HEK293 (cell line): ENCODE results near the gene GATC.

ENCODE experiments used
- BCL11A ChIP-seq: fragments of 450-650 bp; formaldehyde crosslinking; IDR thresholded peaks from 2 replicates; pipeline ENCODE4 v1.5.1; 2016; ENCODE audit warnings: low read depth, missing biosample characterization, missing genetic modification characterization
- BCL11B ChIP-seq: fragments of 450-650 bp; formaldehyde crosslinking; IDR thresholded peaks from 2 replicates; pipeline ENCODE4 v1.5.1; 2016; ENCODE audit warnings: low read depth, missing biosample characterization, missing genetic modification characterization
- EGR2 ChIP-seq: fragments of 450-650 bp; formaldehyde crosslinking; IDR thresholded peaks from 2 replicates; pipeline ENCODE4 v1.5.1; 2016; ENCODE audit warnings: low read depth, missing biosample characterization, missing genetic modification characterization
- FEZF1 ChIP-seq: fragments of 450-650 bp; formaldehyde crosslinking; IDR thresholded peaks from 2 replicates; pipeline ENCODE4 v1.5.1; 2016; ENCODE audit warnings: missing biosample characterization, missing genetic modification characterization
- HOXC10 ChIP-seq: sonication (generic); formaldehyde crosslinking; IDR thresholded peaks from 2 replicates; pipeline ENCODE4 v1.8.1; 2023; ENCODE audit warnings: mild to moderate bottlenecking, missing genetic modification reagents
- KLF16 ChIP-seq: fragments of 450-650 bp; formaldehyde crosslinking; IDR thresholded peaks from 2 replicates; pipeline ENCODE4 v1.5.1; 2017; ENCODE audit warnings: missing biosample characterization, missing genetic modification characterization
- KLF8 ChIP-seq: fragments of 450-650 bp; formaldehyde crosslinking; IDR thresholded peaks from 2 replicates; pipeline ENCODE4 v1.5.1; 2016; ENCODE audit warnings: missing biosample characterization, missing genetic modification characterization
- SCRT2 ChIP-seq: fragments of 450-650 bp; formaldehyde crosslinking; IDR thresholded peaks from 2 replicates; pipeline ENCODE4 v1.5.1; 2016; ENCODE audit warnings: missing biosample characterization, missing genetic modification characterization
- SETDB1 ChIP-seq: IDR thresholded peaks from one replicate; pipeline ENCODE4 v1.6.1; 2017; ENCODE audit warnings: mild to moderate bottlenecking, low read length, moderate library complexity, mixed read lengths; ENCODE audit not compliant: insufficient read length
- SP3 ChIP-seq: fragments of 450-650 bp; formaldehyde crosslinking; IDR thresholded peaks from 2 replicates; pipeline ENCODE4 v1.5.1; 2016; ENCODE audit warnings: missing biosample characterization, missing genetic modification characterization
- WT1 ChIP-seq: fragments of 450-650 bp; formaldehyde crosslinking; IDR thresholded peaks from 2 replicates; pipeline ENCODE4 v1.5.1; 2016; ENCODE audit warnings: missing biosample characterization, missing genetic modification characterization
- YY1 ChIP-seq: fragments of 450-650 bp; formaldehyde crosslinking; IDR thresholded peaks from 2 replicates; pipeline ENCODE4 v1.5.1; 2018; ENCODE audit warnings: missing biosample characterization, missing genetic modification characterization
- ZBTB20 ChIP-seq: fragments of 450-650 bp; formaldehyde crosslinking; IDR thresholded peaks from 2 replicates; pipeline ENCODE4 v1.5.1; 2016; ENCODE audit warnings: missing biosample characterization, missing genetic modification characterization
- ZNF138 ChIP-seq: fragments of 450-650 bp; formaldehyde crosslinking; IDR thresholded peaks from 2 replicates; pipeline ENCODE4 v1.5.1; 2016; ENCODE audit warnings: missing biosample characterization, missing genetic modification characterization, borderline replicate concordance
- ZNF157 ChIP-seq: fragments of 450-650 bp; formaldehyde crosslinking; IDR thresholded peaks from 2 replicates; pipeline ENCODE4 v1.5.1; 2016; ENCODE audit warnings: missing biosample characterization, missing genetic modification characterization
- ZNF19 ChIP-seq: fragments of 450-650 bp; formaldehyde crosslinking; IDR thresholded peaks from 2 replicates; pipeline ENCODE4; 2016; ENCODE audit warnings: missing biosample characterization, missing genetic modification characterization, low read depth
- ZNF2 ChIP-seq: fragments of 450-650 bp; formaldehyde crosslinking; IDR thresholded peaks from 2 replicates; pipeline ENCODE4 v1.5.1; 2016; ENCODE audit warnings: missing biosample characterization, missing genetic modification characterization
- ZNF23 ChIP-seq: fragments of 450-650 bp; formaldehyde crosslinking; IDR thresholded peaks from 2 replicates; pipeline ENCODE4 v1.5.1; 2016; ENCODE audit warnings: missing biosample characterization, missing genetic modification characterization, borderline replicate concordance
- ZNF248 ChIP-seq: fragments of 450-650 bp; formaldehyde crosslinking; IDR thresholded peaks from 2 replicates; pipeline ENCODE4 v1.5.1; 2017; ENCODE audit warnings: missing biosample characterization, missing genetic modification characterization
- ZNF266 ChIP-seq: fragments of 450-650 bp; formaldehyde crosslinking; IDR thresholded peaks from 2 replicates; pipeline ENCODE4 v1.5.1; 2016; ENCODE audit warnings: missing biosample characterization, missing genetic modification characterization, low read depth
- ZNF354C ChIP-seq: fragments of 450-650 bp; formaldehyde crosslinking; IDR thresholded peaks from 2 replicates; pipeline ENCODE4 v1.5.1; 2016; ENCODE audit warnings: missing biosample characterization, missing genetic modification characterization, low read depth, borderline replicate concordance
- ZNF433 ChIP-seq: fragments of 450-650 bp; formaldehyde crosslinking; IDR thresholded peaks from 2 replicates; pipeline ENCODE4 v1.5.1; 2016; ENCODE audit warnings: missing biosample characterization, missing genetic modification characterization, low read depth
- ZNF48 ChIP-seq: fragments of 450-650 bp; formaldehyde crosslinking; IDR thresholded peaks from 2 replicates; pipeline ENCODE4 v1.5.1; 2016; ENCODE audit warnings: missing biosample characterization, missing genetic modification characterization
- ZNF510 ChIP-seq: fragments of 450-650 bp; formaldehyde crosslinking; IDR thresholded peaks from 2 replicates; pipeline ENCODE4 v1.5.1; 2018; ENCODE audit warnings: mild to moderate bottlenecking, missing genetic modification characterization, missing biosample characterization; ENCODE audit not compliant: insufficient replicate concordance
- ZNF560 ChIP-seq: fragments of 450-650 bp; formaldehyde crosslinking; IDR thresholded peaks from 2 replicates; pipeline ENCODE4 v1.5.1; 2017; ENCODE audit warnings: missing biosample characterization, missing genetic modification characterization, borderline replicate concordance
- ZNF571 ChIP-seq: fragments of 450-650 bp; formaldehyde crosslinking; IDR thresholded peaks from 2 replicates; pipeline ENCODE4 v1.5.0; 2017; ENCODE audit warnings: missing biosample characterization, missing genetic modification characterization
- ZNF600 ChIP-seq: fragments of 450-650 bp; formaldehyde crosslinking; IDR thresholded peaks from 2 replicates; pipeline ENCODE4 v1.5.1; 2016; ENCODE audit warnings: missing biosample characterization, missing genetic modification characterization
- ZNF621 ChIP-seq: fragments of 450-650 bp; formaldehyde crosslinking; IDR thresholded peaks from 2 replicates; pipeline ENCODE4 v1.5.1; 2017; ENCODE audit warnings: missing biosample characterization, missing genetic modification characterization
- ZNF623 ChIP-seq: fragments of 450-650 bp; formaldehyde crosslinking; IDR thresholded peaks from 2 replicates; pipeline ENCODE4 v1.5.1; 2016; ENCODE audit warnings: missing biosample characterization, missing genetic modification characterization
- ZNF624 ChIP-seq: fragments of 450-650 bp; formaldehyde crosslinking; IDR thresholded peaks from 2 replicates; pipeline ENCODE4 v1.5.1; 2017; ENCODE audit warnings: missing biosample characterization, missing genetic modification characterization
- ZNF629 ChIP-seq: fragments of 450-650 bp; formaldehyde crosslinking; IDR thresholded peaks from 2 replicates; pipeline ENCODE4 v1.5.1; 2017; ENCODE audit warnings: missing biosample characterization, missing genetic modification characterization
- ZNF658 ChIP-seq: fragments of 450-650 bp; formaldehyde crosslinking; IDR thresholded peaks from 2 replicates; pipeline ENCODE4; 2016; ENCODE audit warnings: missing biosample characterization, missing genetic modification characterization
- ZNF660 ChIP-seq: fragments of 450-650 bp; IDR thresholded peaks from 2 replicates; pipeline ENCODE4 v1.5.1; 2018; ENCODE audit warnings: missing biosample characterization, mild to moderate bottlenecking, missing genetic modification characterization
- ZNF701 ChIP-seq: fragments of 450-650 bp; formaldehyde crosslinking; IDR thresholded peaks from 2 replicates; pipeline ENCODE4 v1.5.1; 2016; ENCODE audit warnings: missing biosample characterization, missing genetic modification characterization
- ZNF747 ChIP-seq: fragments of 450-650 bp; formaldehyde crosslinking; IDR thresholded peaks from 2 replicates; pipeline ENCODE4 v1.5.1; 2016; ENCODE audit warnings: missing biosample characterization, missing genetic modification characterization
- ZNF777 ChIP-seq: fragments of 450-650 bp; formaldehyde crosslinking; IDR thresholded peaks from 2 replicates; pipeline ENCODE4 v1.5.1; 2017; ENCODE audit warnings: missing biosample characterization, missing genetic modification characterization, borderline replicate concordance
- ZSCAN23 ChIP-seq: fragments of 450-650 bp; formaldehyde crosslinking; IDR thresholded peaks from 2 replicates; pipeline ENCODE4 v1.5.1; 2016; ENCODE audit warnings: missing biosample characterization, missing genetic modification characterization
- TF ChIP-seq, protein P1 (sequence below): fragments of 450-650 bp; formaldehyde crosslinking; IDR thresholded peaks from 2 replicates; pipeline ENCODE4 v1.5.1; 2016; ENCODE audit warnings: missing biosample characterization, missing genetic modification characterization
- TF ChIP-seq, protein P2 (sequence below): fragments of 450-650 bp; formaldehyde crosslinking; IDR thresholded peaks from 2 replicates; pipeline ENCODE4 v1.5.1; 2016; ENCODE audit warnings: missing biosample characterization, missing genetic modification characterization
- TF ChIP-seq, protein P3 (sequence below): fragments of 450-650 bp; formaldehyde crosslinking; IDR thresholded peaks from 2 replicates; pipeline ENCODE4 v1.5.1; 2016; ENCODE audit warnings: missing biosample characterization, missing genetic modification characterization

The GATC gene

DNA sequence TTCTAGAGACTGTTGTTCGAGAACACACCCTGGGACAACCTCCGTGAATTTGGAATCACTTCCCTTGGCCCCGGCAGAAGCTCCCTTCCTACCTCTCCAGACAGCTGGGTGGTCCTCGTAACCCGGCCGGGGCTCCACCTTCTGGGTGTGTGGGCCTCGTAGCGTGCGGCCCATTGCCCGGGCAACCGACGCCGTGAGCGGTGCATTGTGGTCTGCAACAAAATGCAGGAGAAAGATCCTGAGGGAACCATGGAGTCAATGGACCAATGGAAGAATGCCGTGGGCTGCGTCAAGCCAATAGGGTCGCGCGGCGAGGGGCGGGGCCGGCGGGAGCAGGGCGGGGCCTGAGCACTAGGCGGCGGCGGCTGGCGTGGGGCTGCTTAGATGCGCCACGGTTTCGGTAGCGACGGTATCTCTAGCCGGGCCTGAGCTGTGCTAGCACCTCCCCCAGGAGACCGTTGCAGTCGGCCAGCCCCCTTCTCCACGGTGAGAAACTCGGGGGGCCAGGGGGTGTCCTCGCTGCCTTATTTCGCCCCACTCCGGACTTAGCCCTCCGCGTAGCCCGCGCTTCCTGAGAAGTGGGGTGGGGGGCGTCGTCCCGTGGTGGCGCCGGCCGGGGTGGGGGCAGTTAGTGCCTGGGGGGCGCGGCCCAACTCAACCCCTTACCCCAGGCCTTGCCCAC, 49.6 kb downstream of the GATC start, which contains the start of gene DYNLL1 (continued):
- TF ChIP-seq WT1 (tag by site-specific recombination) (no peak), SETDB1 (no peak), ZNF701 (tag by site-specific recombination) (no peak), SCRT2 (tag by site-specific recombination) (no peak), KLF16 (tag by site-specific recombination) (peak; percentile 69), ZNF433 (tag by site-specific recombination) (no peak), FEZF1 (tag by site-specific recombination) (no peak), ZNF658 (tag by site-specific recombination) (no peak), ZNF560 (tag by site-specific recombination) (no peak), YY1 (tag by site-specific recombination) (no peak), ZNF354C (tag by site-specific recombination) (no peak), ZNF629 (0 out of 2 replicates have a peak, but pooled peaks have one; percentile 30), ZNF248 (no peak), KLF8 (peak; percentile 70), ZSCAN23 (no peak), ZBTB20 (tag by site-specific recombination) (no peak), ZNF571 (no peak), ZNF660 (no peak), ZNF621 (tag by site-specific recombination) (peak; percentile 99), ZNF777 (tag by site-specific recombination) (no peak), ZNF624 (tag by site-specific recombination) (no peak), ZNF2 (tag by site-specific recombination) (no peak), ZNF48 (tag by site-specific recombination) (no peak), ZNF157 (no peak), ZNF600 (tag by site-specific recombination) (no peak), ZNF23 (no peak), BCL11A (tag by site-specific recombination) (no peak), HOXC10 (CRISPR knock-in tag) (no peak), ZNF510 (tag by site-specific recombination) (no peak), ZNF138 (tag by site-specific recombination) (no peak), EGR2 (tag by site-specific recombination) (no peak; the same call in 1 of the 2 replicates), ZNF19 (tag by site-specific recombination) (no peak), BCL11B (no peak), ZNF747 (tag by site-specific recombination) (no peak), ZNF623 (tag by site-specific recombination) (no peak), SP3 (tag by site-specific recombination) (peak; percentile 97), ZNF266 (tag by site-specific recombination) (no peak)
- TF ChIP-seq, protein P1, sequence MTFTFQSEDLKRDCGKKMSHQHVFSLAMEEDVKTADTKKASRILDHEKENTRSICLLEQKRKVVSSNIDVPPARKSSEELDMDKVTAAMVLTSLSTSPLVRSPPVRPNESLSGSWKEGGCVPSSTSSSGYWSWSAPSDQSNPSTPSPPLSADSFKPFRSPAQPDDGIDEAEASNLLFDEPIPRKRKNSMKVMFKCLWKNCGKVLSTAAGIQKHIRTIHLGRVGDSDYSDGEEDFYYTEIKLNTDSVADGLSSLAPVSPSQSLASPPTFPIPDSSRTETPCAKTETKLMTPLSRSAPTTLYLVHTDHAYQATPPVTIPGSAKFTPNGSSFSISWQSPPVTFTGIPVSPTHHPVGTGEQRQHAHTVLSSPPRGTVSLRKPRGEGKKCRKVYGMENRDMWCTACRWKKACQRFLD (tag by site-specific recombination), result no peak
- TF ChIP-seq, protein P2, sequence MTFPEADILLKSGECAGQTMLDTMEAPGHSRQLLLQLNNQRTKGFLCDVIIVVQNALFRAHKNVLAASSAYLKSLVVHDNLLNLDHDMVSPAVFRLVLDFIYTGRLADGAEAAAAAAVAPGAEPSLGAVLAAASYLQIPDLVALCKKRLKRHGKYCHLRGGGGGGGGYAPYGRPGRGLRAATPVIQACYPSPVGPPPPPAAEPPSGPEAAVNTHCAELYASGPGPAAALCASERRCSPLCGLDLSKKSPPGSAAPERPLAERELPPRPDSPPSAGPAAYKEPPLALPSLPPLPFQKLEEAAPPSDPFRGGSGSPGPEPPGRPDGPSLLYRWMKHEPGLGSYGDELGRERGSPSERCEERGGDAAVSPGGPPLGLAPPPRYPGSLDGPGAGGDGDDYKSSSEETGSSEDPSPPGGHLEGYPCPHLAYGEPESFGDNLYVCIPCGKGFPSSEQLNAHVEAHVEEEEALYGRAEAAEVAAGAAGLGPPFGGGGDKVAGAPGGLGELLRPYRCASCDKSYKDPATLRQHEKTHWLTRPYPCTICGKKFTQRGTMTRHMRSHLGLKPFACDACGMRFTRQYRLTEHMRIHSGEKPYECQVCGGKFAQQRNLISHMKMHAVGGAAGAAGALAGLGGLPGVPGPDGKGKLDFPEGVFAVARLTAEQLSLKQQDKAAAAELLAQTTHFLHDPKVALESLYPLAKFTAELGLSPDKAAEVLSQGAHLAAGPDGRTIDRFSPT (tag by site-specific recombination), result no peak
- TF ChIP-seq, protein P3, sequence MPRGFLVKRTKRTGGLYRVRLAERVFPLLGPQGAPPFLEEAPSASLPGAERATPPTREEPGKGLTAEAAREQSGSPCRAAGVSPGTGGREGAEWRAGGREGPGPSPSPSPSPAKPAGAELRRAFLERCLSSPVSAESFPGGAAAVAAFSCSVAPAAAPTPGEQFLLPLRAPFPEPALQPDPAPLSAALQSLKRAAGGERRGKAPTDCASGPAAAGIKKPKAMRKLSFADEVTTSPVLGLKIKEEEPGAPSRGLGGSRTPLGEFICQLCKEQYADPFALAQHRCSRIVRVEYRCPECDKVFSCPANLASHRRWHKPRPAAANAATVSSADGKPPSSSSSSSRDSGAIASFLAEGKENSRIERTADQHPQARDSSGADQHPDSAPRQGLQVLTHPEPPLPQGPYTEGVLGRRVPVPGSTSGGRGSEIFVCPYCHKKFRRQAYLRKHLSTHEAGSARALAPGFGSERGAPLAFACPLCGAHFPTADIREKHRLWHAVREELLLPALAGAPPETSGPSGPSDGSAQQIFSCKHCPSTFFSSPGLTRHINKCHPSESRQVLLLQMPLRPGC (tag by site-specific recombination), result no peak
